ENCODE data around the gene BAIAP2.

DNA sequence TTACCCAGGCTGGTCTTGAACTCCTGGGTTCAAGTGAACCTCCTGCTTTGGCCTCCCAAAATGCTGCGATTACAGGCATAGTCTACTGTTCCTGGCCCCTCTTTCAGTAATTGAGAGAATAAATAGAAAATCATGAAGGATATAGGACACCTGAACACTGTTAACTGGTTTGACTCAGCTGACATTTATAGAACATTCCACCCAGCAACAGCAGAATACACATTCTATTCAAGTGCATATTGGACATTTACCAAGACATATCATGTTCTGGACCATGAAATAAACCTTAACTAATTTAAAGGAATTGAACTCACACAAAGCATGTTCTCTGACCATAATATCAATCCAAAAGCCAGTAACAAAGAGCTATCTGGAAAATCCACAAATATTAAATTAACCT lies 19.8 kb upstream of the BAIAP2 start:
- TF ChIP-seq, protein P1, sequence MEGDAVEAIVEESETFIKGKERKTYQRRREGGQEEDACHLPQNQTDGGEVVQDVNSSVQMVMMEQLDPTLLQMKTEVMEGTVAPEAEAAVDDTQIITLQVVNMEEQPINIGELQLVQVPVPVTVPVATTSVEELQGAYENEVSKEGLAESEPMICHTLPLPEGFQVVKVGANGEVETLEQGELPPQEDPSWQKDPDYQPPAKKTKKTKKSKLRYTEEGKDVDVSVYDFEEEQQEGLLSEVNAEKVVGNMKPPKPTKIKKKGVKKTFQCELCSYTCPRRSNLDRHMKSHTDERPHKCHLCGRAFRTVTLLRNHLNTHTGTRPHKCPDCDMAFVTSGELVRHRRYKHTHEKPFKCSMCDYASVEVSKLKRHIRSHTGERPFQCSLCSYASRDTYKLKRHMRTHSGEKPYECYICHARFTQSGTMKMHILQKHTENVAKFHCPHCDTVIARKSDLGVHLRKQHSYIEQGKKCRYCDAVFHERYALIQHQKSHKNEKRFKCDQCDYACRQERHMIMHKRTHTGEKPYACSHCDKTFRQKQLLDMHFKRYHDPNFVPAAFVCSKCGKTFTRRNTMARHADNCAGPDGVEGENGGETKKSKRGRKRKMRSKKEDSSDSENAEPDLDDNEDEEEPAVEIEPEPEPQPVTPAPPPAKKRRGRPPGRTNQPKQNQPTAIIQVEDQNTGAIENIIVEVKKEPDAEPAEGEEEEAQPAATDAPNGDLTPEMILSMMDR (IDR thresholded peaks at IDR 0.05): no peak
- TF ChIP-seq EZH2 (IDR thresholded peaks at IDR 0.05; ENCODE audit: borderline replicate concordance, insufficient read depth, low read depth, low read length, poor library complexity, severe bottlenecking): no peak
